HepG2 (cell line): Measurements from ENCODE around the gene FAM193A. TPM values are rescaled to one million over a fixed set of nuclear protein-coding genes. Genes with fewer than 3 reads are reported as not detected.

ENCODE experiments used
- ATAC-seq: fragments of 200-7000 bp; cut with Tn5 transposase; 3 replicates; pipeline ENCODE4 v1.9.1; 2020; ENCODE audit warnings: mild to moderate bottlenecking, moderate library complexity
- BruUV-seq: library from RNA; stranded (reverse); fragments of 400-500 nt; replicated peaks from 2 replicates; lab custom pipeline; 2021; lab: Mats Ljungman, UMichigan
- CTCF ChIA-PET: fragments of 300-600 bp; formaldehyde crosslinking; extraction: SDS; loops from one replicate; lab custom pipeline; 2021; ENCODE audit warnings: low total read pairs, inconsistent platforms, low intra/inter-chr PET ratio; lab: Yijun Ruan, JAX
- POLR2A ChIA-PET: fragments of 350-600 bp; sonication (Branson Sonifier 250); formaldehyde crosslinking; loops from one replicate; lab custom pipeline; 2020; ENCODE audit warnings: antibody characterized with exemption, inconsistent platforms; lab: Yijun Ruan, JAX
- DNase-seq: peaks from one replicate; pipeline ENCODE4 v3.0.0-alpha.2; 2015; ENCODE audit warnings: low spot score
- FAIRE-seq: peaks from 3 replicates; lab custom pipeline; 2011; peaks lifted over from hg19 to GRCh38; lab: Jason Lieb, UNC
- H2AFZ ChIP-seq: one replicate; pipeline ENCODE4 v1.6.1; 2011; ENCODE audit warnings: low read length, inconsistent platforms
- H3K27ac ChIP-seq: fragments of 300-600 bp; 3 replicates; pipeline ENCODE4 v1.8.0; 2011; ENCODE audit warnings: mixed run types, mild to moderate bottlenecking, mixed read lengths, low read length, inconsistent platforms; ENCODE audit not compliant: insufficient read depth; ENCODE audit errors: extremely low read length
- H3K27me3 ChIP-seq, 2 experiments: fragments of 200-600 bp in 1 of 2; 2 replicates in 1 of 2; 3 replicates in 1 of 2; pipeline versions ENCODE4 v1.6.0 to v1.8.0; 2011; ENCODE audit warnings: low read length in 2 of 2, mild to moderate bottlenecking in 2 of 2, moderate library complexity in 2 of 2, inconsistent platforms in 1 of 2; ENCODE audit not compliant: insufficient read depth in 2 of 2, control insufficient read depth in 1 of 2
- H3K36me3 ChIP-seq, 2 experiments: fragments of 200-600 bp in 1 of 2; replicated peaks in 1 of 2; 2 replicates in 1 of 2; 3 replicates in 1 of 2; pipeline versions ENCODE4 v1.5.1 to v1.8.0; 2011; ENCODE audit warnings: low read length in 2 of 2, inconsistent platforms in 1 of 2; ENCODE audit not compliant: insufficient read depth in 2 of 2, control insufficient read depth in 1 of 2
- H3K4me1 ChIP-seq: 2 replicates; pipeline ENCODE4 v1.5.1; 2012; ENCODE audit warnings: low read length, inconsistent platforms; ENCODE audit not compliant: insufficient read depth
- H3K4me2 ChIP-seq: 2 replicates; pipeline ENCODE4 v1.6.0; 2011; ENCODE audit warnings: low read depth, low read length, inconsistent platforms
- H3K4me3 ChIP-seq, 3 experiments: fragments of 200-600 bp in 1 of 3; sonication (generic), shearing (Covaris generic) in 1 of 3; replicated peaks in 1 of 3; 2 replicates each; pipeline ENCODE4 v1.5.1; 2011 to 2016; ENCODE audit warnings: low read length in 3 of 3, inconsistent platforms in 2 of 3, low read depth in 2 of 3, mild to moderate bottlenecking in 2 of 3, control low read depth in 1 of 3, mixed read lengths in 1 of 3; ENCODE audit not compliant: insufficient read depth in 1 of 3
- H3K79me2 ChIP-seq: one replicate; pipeline ENCODE4 v1.6.1; 2011; ENCODE audit warnings: low read length, inconsistent platforms; ENCODE audit not compliant: insufficient read depth
- H3K9ac ChIP-seq: 2 replicates; pipeline ENCODE4 v1.6.0; 2011; ENCODE audit warnings: mild to moderate bottlenecking, low read depth, low read length, inconsistent platforms; ENCODE audit not compliant: insufficient read depth
- H3K9me3 ChIP-seq: 2 replicates; pipeline ENCODE4 v1.5.1; 2012; ENCODE audit warnings: mild to moderate bottlenecking, low read length
- H4K20me1 ChIP-seq: 2 replicates; pipeline ENCODE4 v1.6.0; 2011; ENCODE audit warnings: inconsistent platforms, mild to moderate bottlenecking, low read length, moderate library complexity; ENCODE audit not compliant: insufficient read depth
- ARHGAP35 ChIP-seq: sonication (generic); formaldehyde crosslinking; IDR thresholded peaks from 2 replicates; pipeline ENCODE4 v1.9.0; 2022; ENCODE audit warnings: mild to moderate bottlenecking, inconsistent platforms, moderate library complexity, missing genetic modification reagents, borderline replicate concordance
- CENPX ChIP-seq: sonication (generic); formaldehyde crosslinking; IDR thresholded peaks from 2 replicates; pipeline ENCODE4 v1.9.0; 2021; ENCODE audit warnings: mild to moderate bottlenecking, missing genetic modification reagents, moderate library complexity
- E2F1 ChIP-seq: sonication (generic); formaldehyde crosslinking; IDR thresholded peaks from 2 replicates; pipeline ENCODE4 v1.5.0; 2020; ENCODE audit warnings: missing genetic modification reagents
- E2F5 ChIP-seq: sonication (generic); formaldehyde crosslinking; conservative IDR thresholded peaks from 2 replicates; pipeline ENCODE4 v1.4.0; 2020; ENCODE audit warnings: missing genetic modification reagents
- HNF1B ChIP-seq: sonication (generic); formaldehyde crosslinking; IDR thresholded peaks from 2 replicates; pipeline ENCODE4 v1.5.1; 2020; ENCODE audit warnings: mild to moderate bottlenecking, moderate library complexity, missing genetic modification reagents
- IKZF4 ChIP-seq: sonication (generic); formaldehyde crosslinking; IDR thresholded peaks from 2 replicates; pipeline ENCODE4 v1.5.1; 2020; ENCODE audit warnings: borderline replicate concordance, mild to moderate bottlenecking, low read depth, missing genetic modification reagents; ENCODE audit errors: not compliant biosample characterization
- MAFK ChIP-seq, 2 experiments: IDR thresholded peaks in 1 of 2; conservative IDR thresholded peaks in 1 of 2; 2 replicates each; pipeline ENCODE4 v1.6.1; 2011; ENCODE audit warnings: improper control_type of control experiment in 2 of 2, low read length in 2 of 2
- MLX ChIP-seq: IDR thresholded peaks from 2 replicates; pipeline ENCODE4 v1.6.1; 2016
- NCOR1 ChIP-seq: fragments of 200-600 bp; sonication (generic); IDR thresholded peaks from 2 replicates; pipeline ENCODE4 v1.7.0; 2017; ENCODE audit warnings: antibody characterized with exemption, low read length, borderline replicate concordance
- RXRA ChIP-seq: sonication (generic); formaldehyde crosslinking; IDR thresholded peaks from 2 replicates; pipeline ENCODE4 v1.5.1; 2020; ENCODE audit warnings: missing genetic modification reagents
- ZNF468 ChIP-seq: sonication (generic); formaldehyde crosslinking; IDR thresholded peaks from 2 replicates; pipeline ENCODE4 v1.8.0; 2022; ENCODE audit warnings: mild to moderate bottlenecking, moderate library complexity, missing genetic modification reagents
- ZNF530 ChIP-seq: sonication (generic); formaldehyde crosslinking; IDR thresholded peaks from 2 replicates; pipeline ENCODE4 v1.5.0; 2020; ENCODE audit warnings: low read depth, mild to moderate bottlenecking, missing genetic modification reagents
- ZNF550 ChIP-seq: sonication (generic); formaldehyde crosslinking; IDR thresholded peaks from 2 replicates; pipeline ENCODE4 v1.4.0; 2020; ENCODE audit warnings: mild to moderate bottlenecking, missing genetic modification reagents, borderline replicate concordance
- ZNF772 ChIP-seq: sonication (generic); formaldehyde crosslinking; IDR thresholded peaks from 2 replicates; pipeline ENCODE4 v1.5.0; 2020; ENCODE audit warnings: mild to moderate bottlenecking, missing genetic modification reagents
- WGBS: methylation state at CpG from one replicate; pipeline ENCODE4 v1.1.6; 2017; ENCODE audit warnings: low lambda C conversion rate; 5-methylcytosine and 5-hydroxymethylcytosine counted together
- in situ Hi-C: cut with HindIII; loops from 2 replicates; pipeline ENCODE4 v1.10.0; 2017; ENCODE audit warnings: low pct_unique_long_range_greater_than_20kb; ENCODE audit not compliant: extremely low pct_ligation_motif_present
- intact Hi-C: fragments of 100-400 bp; cut with micrococcal nuclease; formaldehyde crosslinking; loops from one replicate; pipeline ENCODE4 v1.10.0; 2022; ENCODE audit not compliant: unreplicated experiment
- polyA plus RNA-seq, 8 experiments: library from polyadenylated mRNA; depleted of rRNA in 3 of 8; stranded (reverse) in 7 of 8; unstranded in 1 of 8; fragments of >200 nt; fragmentation: Illumina TruSeq in 4 of 8; extraction: Trizol in 4 of 8; gene quantifications; 2 replicates each; pipeline versions ENCODE4 v1.2.1 to v1.2.3, GENCODE V29; 2011 to 2016; ENCODE audit warnings: low read depth in 4 of 8, missing spikeins in 1 of 8, mixed read lengths in 1 of 8; ENCODE audit not compliant: insufficient read depth in 1 of 8
- total RNA-seq, 5 experiments: library from RNA; depleted of rRNA; stranded (reverse); fragments of >200 nt; fragmentation: Illumina TruSeq; extraction: Trizol; gene quantifications; 2 replicates each; pipeline ENCODE4 v1.2.3, GENCODE V29; 2016; ENCODE audit warnings: low read depth in 1 of 5
- TF ChIP-seq, protein P1 (sequence below): sonication (generic); formaldehyde crosslinking; IDR thresholded peaks from 2 replicates; pipeline ENCODE4 v1.8.1; 2023; ENCODE audit warnings: mild to moderate bottlenecking, missing genetic modification reagents, borderline replicate concordance

The FAM193A gene
- total and polyA plus RNA-seq, 2 of the 13 experiments (the other 11 are each of a cell fraction or from before 2014, with no cell fraction given), result 5.7 to 8.7 TPM

DNA sequence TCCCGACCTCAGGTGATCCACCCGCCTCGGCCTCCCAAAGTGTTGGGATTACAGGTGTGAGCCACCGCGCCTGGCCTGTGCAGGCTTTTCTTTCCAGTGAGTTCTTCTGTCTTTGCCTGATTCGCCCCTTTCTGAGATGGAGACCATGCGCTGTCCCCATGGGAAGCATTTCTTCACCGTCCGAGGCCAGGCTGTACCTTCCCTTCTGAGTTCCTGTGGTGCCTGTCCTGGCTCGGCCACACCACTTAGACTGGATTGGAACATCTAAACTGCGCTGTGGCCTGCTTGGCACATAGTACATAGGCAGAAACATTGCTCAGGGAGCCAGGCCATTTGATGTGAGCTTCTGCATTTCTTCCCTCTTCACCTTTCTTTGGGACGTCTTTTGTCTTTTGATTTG is 23.7 kb downstream of the FAM193A start:
- ATAC-seq (no peak), DNase-seq (no peak), FAIRE-seq (no peak)
- ChIA-PET POLR2A (no interaction called here), CTCF (no interaction called here)
- Histone ChIP-seq H3K4me3 (no peak overlapping the region), H4K20me1 (peaks cover 14% of the 10 kb centered on the region; the same call in 1 of the 2 replicates), H3K27ac (no peak overlapping the region), H3K27me3 (no peaks in the 10 kb centered on the region), H3K4me1 (no peaks in the 10 kb centered on the region), H3K9me3 (no peaks in the 10 kb centered on the region), H3K4me2 (no peak overlapping the region), H3K36me3 (peaks cover 3 to 21% of the 10 kb centered on the region in 2 experiments; a peak in 4 of 5 replicates), H2AFZ (no peak overlapping the region), H3K79me2 (peaks cover 93% of the 10 kb centered on the region), H3K9ac (no peak overlapping the region)
- intact Hi-C loops (no loop called here), in situ Hi-C loops (no loop called here)
- BruUV-seq, result no TSS peak
- no peak for TF ChIP-seq ZNF468 (CRISPR knock-in tag)
- no peak for TF ChIP-seq RXRA (CRISPR knock-in tag)
- no peak for TF ChIP-seq CENPX (CRISPR knock-in tag)
- TF ChIP-seq E2F5 (CRISPR knock-in tag), result no peak
- TF ChIP-seq ARHGAP35, result no peak
- TF ChIP-seq ZNF772 (CRISPR knock-in tag), result no peak
- no peak for TF ChIP-seq MAFK (conservative IDR thresholded peaks at IDR 0.05 in 1 of 2, IDR thresholded peaks at IDR 0.05 in 1 of 2; ENCODE audit: low read length in 2 of 2)
- 96% methylated on average over 11 of the region's 12 CpGs for WGBS

GRCh38 chr4:2565533-2565932 is 29.1 kb downstream of the FAM193A start:
- peaks cover 4 to 22% of the 10 kb centered on the region in 2 experiments; a peak in 3 of 5 replicates for H3K36me3 ChIP-seq
- H3K9ac ChIP-seq, result no peak overlapping the region
- H3K27ac ChIP-seq, result no peak overlapping the region
- 95% methylated on average over 4 of the region's 4 CpGs for WGBS
- DNase-seq (no peak), FAIRE-seq (no peak), ATAC-seq (no peak)
- intact Hi-C loops, result no loop called here
- ChIA-PET CTCF (no interaction called here), POLR2A (no interaction called here)
- no peak overlapping the region for H3K4me2 ChIP-seq
- H3K4me1 ChIP-seq, result peaks cover 2% of the 10 kb centered on the region; the same call in 1 of the 2 replicates
- peaks cover 93% of the 10 kb centered on the region for H3K79me2 ChIP-seq
- in situ Hi-C loops, result no loop called here
- H3K9me3 ChIP-seq, result no peaks in the 10 kb centered on the region
- H3K27me3 ChIP-seq, result no peaks in the 10 kb centered on the region
- no peak overlapping the region for H3K4me3 ChIP-seq
- peaks cover 23% of the 10 kb centered on the region for H4K20me1 ChIP-seq
- no peak overlapping the region for H2AFZ ChIP-seq
- no TSS peak for BruUV-seq
- TF ChIP-seq ZNF550 (CRISPR knock-in tag) (no peak), MLX (no peak), E2F1 (no peak), IKZF4 (no peak), ZNF530 (no peak), NCOR1 (no peak), HNF1B (CRISPR knock-in tag) (no peak)
- TF ChIP-seq, protein P1, sequence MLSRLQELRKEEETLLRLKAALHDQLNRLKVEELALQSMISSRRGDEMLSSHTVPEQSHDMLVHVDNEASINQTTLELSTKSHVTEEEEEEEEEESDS, result no peak
